Uterus (tissue), 2 donors: Measurements from ENCODE around the gene CFAP97D1.

Experiments
- CTCF ChIP-seq, 4 experiments: fragments of 200-600 bp in 2 of 4; fragments of 450-650 bp in 2 of 4; sonication (generic) in 2 of 4; IDR thresholded peaks; one replicate each; pipeline ENCODE4 v1.5.1; 2016 to 2019; ENCODE audit warnings: antibody characterized with exemption in 4 of 4, mild to moderate bottlenecking in 2 of 4, moderate library complexity in 1 of 4
- POLR2A ChIP-seq, 2 donors: fragments of 450-650 bp; IDR thresholded peaks; one replicate each; pipeline ENCODE4 v1.6.1; 2016; ENCODE audit warnings: antibody characterized with exemption in 2 of 2, mild to moderate bottlenecking in 1 of 2, moderate library complexity in 1 of 2

GRCh38 chr17:43784628-43785101 lies 4.4 kb downstream of the CFAP97D1 start:
- TF ChIP-seq CTCF (IDR thresholded peaks at IDR 0.05) (no peak), POLR2A (IDR thresholded peaks at IDR 0.05) (no peak)
